K562 (cell line): ENCODE results near the gene PIF1. TPM values are rescaled to one million over a fixed set of nuclear protein-coding genes. Genes with fewer than 3 reads are reported as not detected.
A peak's percentile ranks its signal among the peaks of the same experiment; 100 is the strongest.

ENCODE experiments used
- BRD4 ChIP-seq: fragments of 200-600 bp; sonication (generic); IDR thresholded peaks from 2 replicates; pipeline ENCODE4 v1.6.1; 2017; ENCODE audit warnings: inconsistent platforms
- DNMT1 ChIP-seq: fragments of 450-650 bp; IDR thresholded peaks from 2 replicates; pipeline ENCODE4 v1.6.1; 2016; ENCODE audit warnings: antibody characterized with exemption, mild to moderate bottlenecking
- GABPB1 ChIP-seq: sonication (generic); formaldehyde crosslinking; IDR thresholded peaks from 2 replicates; pipeline ENCODE4 v1.8.0; 2022; ENCODE audit warnings: mild to moderate bottlenecking, missing genetic modification reagents
- HSF4 ChIP-seq: fragments of 250-450 bp; sonication (Bioruptor Pico); IDR thresholded peaks from 2 replicates; pipeline ENCODE4 v2.1.2; 2022; ENCODE audit warnings: mild to moderate bottlenecking, moderate library complexity, borderline replicate concordance
- ID3 ChIP-seq, 2 experiments: fragments of 250-450 bp in 1 of 2; fragments of 450-650 bp in 1 of 2; sonication (Bioruptor Pico) in 1 of 2; IDR thresholded peaks; 2 replicates each; pipeline versions ENCODE4 v1.6.1 to v1.8.0; 2016 to 2021; ENCODE audit warnings: mild to moderate bottlenecking in 2 of 2, moderate library complexity in 2 of 2, missing compliant biosample characterization in 1 of 2, missing genetic modification characterization in 1 of 2
- KLF1 ChIP-seq: fragments of 450-650 bp; IDR thresholded peaks from 2 replicates; pipeline ENCODE4 v1.6.1; 2016; ENCODE audit warnings: missing genetic modification characterization, missing compliant biosample characterization
- MAFF ChIP-seq: IDR thresholded peaks from 2 replicates; pipeline ENCODE4 v1.6.1; 2012; ENCODE audit warnings: low read length, improper control_type of control experiment
- MTF1 ChIP-seq: fragments of 250-450 bp; sonication (Bioruptor Pico); IDR thresholded peaks from 2 replicates; pipeline ENCODE4 v1.9.0; 2021; ENCODE audit warnings: moderate library complexity, mild to moderate bottlenecking, inconsistent platforms, borderline replicate concordance
- MXI1 ChIP-seq: IDR thresholded peaks from 2 replicates; pipeline ENCODE4 v1.6.1; 2011; ENCODE audit warnings: low read depth, mild to moderate bottlenecking, improper control_type of control experiment, low read length
- NCOA1 ChIP-seq: fragments of 450-650 bp; IDR thresholded peaks from 2 replicates; pipeline ENCODE4 v1.6.1; 2016; ENCODE audit warnings: low read depth
- NFE2L1 ChIP-seq: fragments of 450-650 bp; IDR thresholded peaks from 2 replicates; pipeline ENCODE4 v1.6.1; 2016; ENCODE audit warnings: missing genetic modification characterization, low read depth, mild to moderate bottlenecking, missing compliant biosample characterization, moderate library complexity, borderline replicate concordance
- NONO ChIP-seq, 2 experiments: fragments of 200-400 bp in 1 of 2; fragments of 450-650 bp in 1 of 2; formaldehyde crosslinking in 1 of 2; IDR thresholded peaks; 2 replicates each; pipeline ENCODE4 v1.6.1; 2017; ENCODE audit warnings: low read depth in 2 of 2, mild to moderate bottlenecking in 2 of 2, moderate library complexity in 2 of 2, low read length in 1 of 2
- PCBP1 ChIP-seq: fragments of 200-400 bp; formaldehyde crosslinking; IDR thresholded peaks from 2 replicates; pipeline ENCODE4 v1.6.1; 2018; ENCODE audit warnings: mild to moderate bottlenecking, low read depth, low read length; ENCODE audit not compliant: poor library complexity, severe bottlenecking
- POLR2A ChIP-seq: fragments of 450-650 bp; conservative IDR thresholded peaks from 2 replicates; pipeline ENCODE4 v1.6.1; 2016
- SIN3B ChIP-seq: fragments of 450-650 bp; IDR thresholded peaks from 2 replicates; pipeline ENCODE4 v1.6.1; 2017; ENCODE audit warnings: low read depth, mild to moderate bottlenecking, moderate library complexity
- THRAP3 ChIP-seq: fragments of 450-650 bp; IDR thresholded peaks from 2 replicates; pipeline ENCODE4 v1.6.1; 2016; ENCODE audit warnings: mild to moderate bottlenecking, inconsistent platforms, borderline replicate concordance
- ZFX ChIP-seq: sonication (generic); formaldehyde crosslinking; IDR thresholded peaks from 2 replicates; pipeline ENCODE4 v1.8.0; 2022; ENCODE audit warnings: mild to moderate bottlenecking, missing genetic modification reagents, moderate library complexity
- ZNF282 ChIP-seq: sonication (generic); formaldehyde crosslinking; IDR thresholded peaks from 2 replicates; pipeline ENCODE4 v1.8.1; 2023; ENCODE audit warnings: missing genetic modification reagents
- ZNF589 ChIP-seq: fragments of 200-800 bp; sonication (Bioruptor generic); IDR thresholded peaks from 2 replicates; pipeline ENCODE4 v1.6.1; 2016; ENCODE audit warnings: low read depth, missing genetic modification characterization, missing compliant biosample characterization
- ZNF695 ChIP-seq: fragments of 450-650 bp; formaldehyde crosslinking; IDR thresholded peaks from 2 replicates; pipeline ENCODE4 v1.4.0; 2020; ENCODE audit warnings: mild to moderate bottlenecking, moderate library complexity
- ZNF778 ChIP-seq: fragments of 450-650 bp; formaldehyde crosslinking; IDR thresholded peaks from 2 replicates; pipeline ENCODE4 v1.4.0; 2020; ENCODE audit warnings: mild to moderate bottlenecking, moderate library complexity
- ZNF830 ChIP-seq: fragments of 250-450 bp; sonication (Bioruptor Pico); IDR thresholded peaks from 2 replicates; pipeline ENCODE4 v1.5.0; 2021; ENCODE audit warnings: mild to moderate bottlenecking
- polyA plus RNA-seq, 8 experiments: library from polyadenylated mRNA; depleted of rRNA in 4 of 8; stranded (reverse) in 5 of 8; unstranded in 3 of 8; fragments of >200 nt; fragmentation: Nextera tagmentation in 2 of 8; fragmentation: Illumina TruSeq in 1 of 8; extraction: Ambion mirVana in 2 of 8; extraction: Trizol in 1 of 8; gene quantifications; 2 replicates each; pipeline versions ENCODE4 v1.2.1 to v1.2.3, GENCODE V29; 2011 to 2014; ENCODE audit warnings: inconsistent platforms in 1 of 8, missing spikeins in 1 of 8
- total RNA-seq, 7 experiments: library from RNA; depleted of rRNA in 6 of 7; stranded (reverse); fragments of >200 nt in 6 of 7; fragmentation: Illumina TruSeq in 2 of 7; extraction: Trizol in 2 of 7; gene quantifications; 2 replicates each; pipeline versions ENCODE4 v1.2.1 to v1.2.3, GENCODE V29; 2011 to 2021; ENCODE audit warnings: low replicate concordance in 1 of 7
- TF ChIP-seq, protein P1 (sequence below): sonication (generic); formaldehyde crosslinking; IDR thresholded peaks from 2 replicates; pipeline ENCODE4 v1.8.1; 2023; ENCODE audit warnings: mild to moderate bottlenecking, missing genetic modification reagents, moderate library complexity
- TF ChIP-seq, protein P2 (sequence below): fragments of 150-350 bp; conservative IDR thresholded peaks from 2 replicates; pipeline ENCODE4 v1.6.1; 2014; ENCODE audit warnings: low read length

Gene PIF1
- total and polyA plus RNA-seq, 9 of the 15 experiments (the other 6 are each of a cell fraction or from before 2014, with no cell fraction given): 1.1 to 37.9 (median 11.5) TPM

GRCh38 chr15:64842096-64842939 lies 16.9 kb upstream of the PIF1 start (continued):
- TF ChIP-seq NONO (IDR thresholded peaks at IDR 0.05; ENCODE audit: low read depth in 2 of 2, low read length in 1 of 2): no peak
- no peak for TF ChIP-seq ZNF830 (CRISPR knock-in tag)
- TF ChIP-seq, protein P1, sequence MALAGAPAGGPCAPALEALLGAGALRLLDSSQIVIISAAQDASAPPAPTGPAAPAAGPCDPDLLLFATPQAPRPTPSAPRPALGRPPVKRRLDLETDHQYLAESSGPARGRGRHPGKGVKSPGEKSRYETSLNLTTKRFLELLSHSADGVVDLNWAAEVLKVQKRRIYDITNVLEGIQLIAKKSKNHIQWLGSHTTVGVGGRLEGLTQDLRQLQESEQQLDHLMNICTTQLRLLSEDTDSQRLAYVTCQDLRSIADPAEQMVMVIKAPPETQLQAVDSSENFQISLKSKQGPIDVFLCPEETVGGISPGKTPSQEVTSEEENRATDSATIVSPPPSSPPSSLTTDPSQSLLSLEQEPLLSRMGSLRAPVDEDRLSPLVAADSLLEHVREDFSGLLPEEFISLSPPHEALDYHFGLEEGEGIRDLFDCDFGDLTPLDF (CRISPR knock-in tag): no peak
- TF ChIP-seq DNMT1: no peak
- no peak for TF ChIP-seq MTF1 (CRISPR knock-in tag)
- no peak for TF ChIP-seq ID3 (CRISPR knock-in tag; IDR thresholded peaks at IDR 0.05)
- no peak for TF ChIP-seq ID3 (tag; IDR thresholded peaks at IDR 0.05)
- TF ChIP-seq HSF4 (CRISPR knock-in tag): no peak
- no peak for TF ChIP-seq NFE2L1 (tag)
- TF ChIP-seq SIN3B: no peak
- 0 out of 2 replicates have a peak, but pooled peaks have one; percentile 34 for TF ChIP-seq NCOA1
- no peak for TF ChIP-seq ZFX
- TF ChIP-seq POLR2A: no peak
- no peak for TF ChIP-seq ZNF695 (CRISPR knock-in tag)
- no peak for TF ChIP-seq BRD4
- TF ChIP-seq PCBP1: no peak
- no peak for TF ChIP-seq ZNF282 (CRISPR knock-in tag)
- TF ChIP-seq GABPB1 (CRISPR knock-in tag): no peak
- TF ChIP-seq THRAP3: peak; percentile 83; the same call in 1 of the 2 replicates
- no peak for TF ChIP-seq ZNF589 (CRISPR knock-in tag)
- no peak for TF ChIP-seq MAFF
- TF ChIP-seq ZNF778: no peak
- no peak for TF ChIP-seq KLF1 (tag)
- no peak for TF ChIP-seq MXI1
- TF ChIP-seq, protein P2, sequence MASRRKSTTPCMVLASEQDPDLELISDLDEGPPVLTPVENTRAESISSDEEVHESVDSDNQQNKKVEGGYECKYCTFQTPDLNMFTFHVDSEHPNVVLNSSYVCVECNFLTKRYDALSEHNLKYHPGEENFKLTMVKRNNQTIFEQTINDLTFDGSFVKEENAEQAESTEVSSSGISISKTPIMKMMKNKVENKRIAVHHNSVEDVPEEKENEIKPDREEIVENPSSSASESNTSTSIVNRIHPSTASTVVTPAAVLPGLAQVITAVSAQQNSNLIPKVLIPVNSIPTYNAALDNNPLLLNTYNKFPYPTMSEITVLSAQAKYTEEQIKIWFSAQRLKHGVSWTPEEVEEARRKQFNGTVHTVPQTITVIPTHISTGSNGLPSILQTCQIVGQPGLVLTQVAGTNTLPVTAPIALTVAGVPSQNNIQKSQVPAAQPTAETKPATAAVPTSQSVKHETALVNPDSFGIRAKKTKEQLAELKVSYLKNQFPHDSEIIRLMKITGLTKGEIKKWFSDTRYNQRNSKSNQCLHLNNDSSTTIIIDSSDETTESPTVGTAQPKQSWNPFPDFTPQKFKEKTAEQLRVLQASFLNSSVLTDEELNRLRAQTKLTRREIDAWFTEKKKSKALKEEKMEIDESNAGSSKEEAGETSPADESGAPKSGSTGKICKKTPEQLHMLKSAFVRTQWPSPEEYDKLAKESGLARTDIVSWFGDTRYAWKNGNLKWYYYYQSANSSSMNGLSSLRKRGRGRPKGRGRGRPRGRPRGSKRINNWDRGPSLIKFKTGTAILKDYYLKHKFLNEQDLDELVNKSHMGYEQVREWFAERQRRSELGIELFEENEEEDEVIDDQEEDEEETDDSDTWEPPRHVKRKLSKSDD: no peak
